ENCODE results near the gene ABHD15.

Gene ABHD15

GRCh38 chr17:29572691-29573557, 6.1 kb upstream of the ABHD15 start:
- H3K4me3 ChIP-seq (ENCODE audit: low read depth, low read length): no peak overlapping the region
- DNase-seq (ENCODE audit: low read depth): no peak
- peak; percentile 63 for TF ChIP-seq CTCF (IDR thresholded peaks at IDR 0.05; ENCODE audit: low read depth, low read length, missing control alignments)

GRCh38 chr17:29571883-29572681, 5.2 kb upstream of the ABHD15 start:
- no peak overlapping the region for H3K4me3 ChIP-seq (ENCODE audit: low read depth, low read length)
- no peak for TF ChIP-seq CTCF (IDR thresholded peaks at IDR 0.05; ENCODE audit: low read depth, low read length, missing control alignments)
- no peak for DNase-seq (ENCODE audit: low read depth)
- in situ Hi-C loops (cut with HindIII; ENCODE audit: low sequenced_read_pairs): no loop called here

More at GRCh38 chr17:29572691-29573557, 6.1 kb upstream of the ABHD15 start:
- in situ Hi-C loops (cut with HindIII; ENCODE audit: low sequenced_read_pairs): no loop called here

GRCh38 chr17:29571486-29571882, 4.6 kb upstream of the ABHD15 start:
- no peak overlapping the region for H3K4me3 ChIP-seq (ENCODE audit: low read depth, low read length)
- DNase-seq (ENCODE audit: low read depth): no peak
- in situ Hi-C loops (cut with HindIII; ENCODE audit: low sequenced_read_pairs): no loop called here
- no peak for TF ChIP-seq CTCF (IDR thresholded peaks at IDR 0.05; ENCODE audit: low read depth, low read length, missing control alignments)

GRCh38 chr17:29570521-29570920, 3.7 kb upstream of the ABHD15 start:
- no peak for DNase-seq (ENCODE audit: low read depth)
- in situ Hi-C loops (cut with HindIII; ENCODE audit: low sequenced_read_pairs): no loop called here
- no peak for TF ChIP-seq CTCF (IDR thresholded peaks at IDR 0.05; ENCODE audit: low read depth, low read length, missing control alignments)
- H3K4me3 ChIP-seq (ENCODE audit: low read depth, low read length): no peak overlapping the region

GRCh38 chr17:29569245-29569950, 2.6 kb upstream of the ABHD15 start:
- no peak for TF ChIP-seq CTCF (IDR thresholded peaks at IDR 0.05; ENCODE audit: low read depth, low read length, missing control alignments)

More at GRCh38 chr17:29569245-29569950, 2.6 kb upstream of the ABHD15 start:
- peak overlapping the region; percentile 72 for H3K4me3 ChIP-seq (ENCODE audit: low read depth, low read length)
- in situ Hi-C loops (cut with HindIII; ENCODE audit: low sequenced_read_pairs): no loop called here
- no peak for DNase-seq (ENCODE audit: low read depth)
